GM23338 (cell line): ENCODE measurements around the gene MADCAM1. TPM values are rescaled to one million over a fixed set of nuclear protein-coding genes. Genes with fewer than 3 reads are reported as not detected.

Experiments used
- ATAC-seq: fragments of 200-7000 bp; cut with Tn5 transposase; 3 replicates; pipeline ENCODE4 v1.9.1; 2020
- DNase-seq: peaks from one replicate; pipeline ENCODE4 v3.0.0-alpha.2; 2015; ENCODE audit warnings: low spot score
- H2AFZ ChIP-seq: fragments of 200-600 bp; sonication (generic); 2 replicates; pipeline ENCODE4 v1.8.0; 2016; ENCODE audit warnings: antibody characterized with exemption, mild to moderate bottlenecking, moderate library complexity
- H3F3A ChIP-seq: fragments of 200-600 bp; sonication (generic); replicated peaks from 2 replicates; pipeline ENCODE4 v1.8.0; 2017; ENCODE audit warnings: antibody characterized with exemption, mixed run types, low read depth
- H3K27ac ChIP-seq: fragments of 200-600 bp; sonication (generic); 2 replicates; pipeline ENCODE4 v1.6.1; 2016; ENCODE audit warnings: low read depth
- H3K27me3 ChIP-seq: fragments of 200-600 bp; sonication (generic); 2 replicates; pipeline ENCODE4 v1.8.0; 2016; ENCODE audit warnings: mild to moderate bottlenecking, mixed run types, moderate library complexity; ENCODE audit not compliant: insufficient read depth
- H3K36me3 ChIP-seq: fragments of 200-600 bp; sonication (generic); 2 replicates; pipeline ENCODE4 v1.8.0; 2016; ENCODE audit warnings: mild to moderate bottlenecking; ENCODE audit not compliant: insufficient read depth
- H3K4me1 ChIP-seq: fragments of 200-600 bp; sonication (generic); 2 replicates; pipeline ENCODE4 v1.8.0; 2016; ENCODE audit warnings: mild to moderate bottlenecking, moderate library complexity; ENCODE audit not compliant: insufficient read depth
- H3K4me2 ChIP-seq: fragments of 200-600 bp; sonication (generic); 2 replicates; pipeline ENCODE4 v1.7.1; 2017; ENCODE audit warnings: mixed run types
- H3K4me3 ChIP-seq: fragments of 200-600 bp; sonication (generic); 2 replicates; pipeline ENCODE4 v1.6.1; 2016; ENCODE audit warnings: mixed run types
- H3K79me2 ChIP-seq: fragments of 200-600 bp; sonication (generic); replicated peaks from 2 replicates; pipeline ENCODE4 v1.8.0; 2017; ENCODE audit warnings: mild to moderate bottlenecking; ENCODE audit not compliant: insufficient read depth
- H3K9me2 ChIP-seq: fragments of 200-600 bp; sonication (generic); 2 replicates; pipeline ENCODE4 v1.8.0; 2017; ENCODE audit not compliant: insufficient read depth
- H4K20me1 ChIP-seq: fragments of 200-600 bp; sonication (generic); replicated peaks from 2 replicates; pipeline ENCODE4 v1.8.0; 2017; ENCODE audit warnings: mild to moderate bottlenecking; ENCODE audit not compliant: insufficient read depth
- H3K27ac Mint-ChIP-seq: 2 replicates; pipeline ENCODE4 v1.8.0; 2020; ENCODE audit warnings: inconsistent platforms, mild to moderate bottlenecking, moderate library complexity, mixed read lengths
- H3K27me3 Mint-ChIP-seq: 3 replicates; pipeline ENCODE4 v1.8.0; 2022; ENCODE audit warnings: low read depth, mild to moderate bottlenecking, moderate library complexity, mixed read lengths, inconsistent platforms; ENCODE audit not compliant: insufficient read depth, poor library complexity
- H3K36me3 Mint-ChIP-seq: 3 replicates; pipeline ENCODE4 v1.8.0; 2021; ENCODE audit warnings: low read depth, mild to moderate bottlenecking, inconsistent platforms, moderate library complexity, mixed read lengths
- H3K4me1 Mint-ChIP-seq: 3 replicates; pipeline ENCODE4 v1.8.0; 2020; ENCODE audit warnings: mild to moderate bottlenecking, inconsistent platforms, mixed read lengths
- H3K4me3 Mint-ChIP-seq: 3 replicates; pipeline ENCODE4 v1.8.0; 2021; ENCODE audit warnings: moderate library complexity, mild to moderate bottlenecking, inconsistent platforms, mixed read lengths
- H3K9me3 Mint-ChIP-seq: 3 replicates; pipeline ENCODE4 v1.8.0; 2020; ENCODE audit warnings: moderate library complexity, mild to moderate bottlenecking, inconsistent platforms, mixed read lengths
- CTCF ChIP-seq, 2 experiments: fragments of 200-600 bp in 1 of 2; sonication (generic) in 1 of 2; conservative IDR thresholded peaks; 2 replicates each; pipeline versions ENCODE4 v1.5.1 to v1.6.1; 2016 to 2017; ENCODE audit warnings: antibody characterized with exemption in 2 of 2, low read depth in 2 of 2, mild to moderate bottlenecking in 2 of 2, moderate library complexity in 1 of 2
- ETS1 ChIP-seq: IDR thresholded peaks from 2 replicates; pipeline ENCODE4 v1.6.1; 2016; ENCODE audit warnings: antibody characterized with exemption
- EZH2 ChIP-seq: fragments of 200-600 bp; sonication (generic); IDR thresholded peaks from one replicate; pipeline ENCODE4 v1.8.0; 2017; ENCODE audit warnings: antibody characterized with exemption, mild to moderate bottlenecking, low read depth; ENCODE audit not compliant: unreplicated experiment
- EZH2phosphoT487 ChIP-seq: fragments of 200-600 bp; sonication (generic); IDR thresholded peaks from one replicate; pipeline ENCODE4 v1.8.1; 2018; ENCODE audit warnings: antibody characterized with exemption; ENCODE audit not compliant: unreplicated experiment
- NANOG ChIP-seq: IDR thresholded peaks from 2 replicates; pipeline ENCODE4 v1.6.1; 2016; ENCODE audit warnings: antibody characterized with exemption, borderline replicate concordance
- POLR2AphosphoS5 ChIP-seq: IDR thresholded peaks from 2 replicates; pipeline ENCODE4 v1.6.1; 2016; ENCODE audit warnings: antibody characterized with exemption, low read depth
- REST ChIP-seq: IDR thresholded peaks from one replicate; pipeline ENCODE4 v1.6.1; 2018; ENCODE audit warnings: antibody characterized with exemption; ENCODE audit not compliant: unreplicated experiment
- ZNF114 ChIP-seq: fragments of 250-450 bp; sonication (Bioruptor Pico); IDR thresholded peaks from 2 replicates; pipeline ENCODE4 v1.5.0; 2020; ENCODE audit warnings: mild to moderate bottlenecking, moderate library complexity
- polyA plus RNA-seq: library from polyadenylated mRNA; unstranded; fragments of >200 nt; fragmentation: Nextera tagmentation; extraction: Ambion mirVana; gene quantifications from 2 replicates; pipeline ENCODE4 v1.2.1, GENCODE V29; 2016
- total RNA-seq: library from RNA; depleted of rRNA; stranded (reverse); fragments of >200 nt; shearing (Covaris generic); gene quantifications from 2 replicates; pipeline ENCODE4 v1.2.3, GENCODE V29; 2014

The MADCAM1 gene
- total and polyA plus RNA-seq, 2 experiments from 2014 or later, result 2.1 to 2.5 TPM

- no peak overlapping the region for H3K4me2 ChIP-seq
- TF ChIP-seq CTCF (conservative IDR thresholded peaks at IDR 0.05; ENCODE audit: low read depth in 2 of 2) (no peak), REST (no peak), ETS1 (no peak), NANOG (no peak), EZH2phosphoT487 (no peak), EZH2 (no peak)
- H3K79me2 ChIP-seq, result no peaks in the 10 kb centered on the region
- no peaks in the 10 kb centered on the region for H3F3A ChIP-seq
- H3K27me3 Mint-ChIP-seq, result peaks cover 17% of the 10 kb centered on the region
- no peaks in the 10 kb centered on the region for H3K36me3 Mint-ChIP-seq
- H3K27ac Mint-ChIP-seq, result no peak overlapping the region
- H3K36me3 ChIP-seq, result no peaks in the 10 kb centered on the region
- H3K9me3 Mint-ChIP-seq, result peaks cover under 1% of the 10 kb centered on the region; the same call in 1 of the 3 replicates
- peak; percentile 51 for DNase-seq
- H3K4me1 ChIP-seq, result no peaks in the 10 kb centered on the region
- no peak overlapping the region for H3K4me3 ChIP-seq
- H2AFZ ChIP-seq, result no peak overlapping the region
- H3K4me1 Mint-ChIP-seq, result peaks cover 5% of the 10 kb centered on the region; the same call in 1 of the 3 replicates
- H4K20me1 ChIP-seq, result no peaks in the 10 kb centered on the region
- H3K27me3 ChIP-seq, result no peaks in the 10 kb centered on the region
- no peak for ATAC-seq
- H3K27ac ChIP-seq, result no peak overlapping the region
- H3K4me3 Mint-ChIP-seq, result no peak overlapping the region
- no peaks in the 10 kb centered on the region for H3K9me2 ChIP-seq
Measured at GRCh38 chr19:474126-475078, 21.9 kb upstream of the MADCAM1 start.

GRCh38 chr19:475360-475759 is 20.9 kb upstream of the MADCAM1 start:
- Histone ChIP-seq H4K20me1 (no peaks in the 10 kb centered on the region), H3K27ac (no peak overlapping the region), H3K4me3 (no peak overlapping the region), H3K9me2 (no peaks in the 10 kb centered on the region), H3F3A (peaks cover 6% of the 10 kb centered on the region), H3K27me3 (no peaks in the 10 kb centered on the region), H3K4me1 (no peaks in the 10 kb centered on the region), H2AFZ (no peak overlapping the region), H3K36me3 (no peaks in the 10 kb centered on the region), H3K79me2 (no peaks in the 10 kb centered on the region), H3K4me2 (no peak overlapping the region)
- Mint-ChIP-seq H3K27ac (no peak overlapping the region), H3K4me1 (peaks cover 9% of the 10 kb centered on the region; the same call in 2 of the 3 replicates), H3K27me3 (peaks cover 22% of the 10 kb centered on the region), H3K9me3 (peaks cover 10% of the 10 kb centered on the region), H3K36me3 (peaks cover 7% of the 10 kb centered on the region), H3K4me3 (no peak overlapping the region)
- DNase-seq (no peak), ATAC-seq (no peak)
- no peak for TF ChIP-seq ZNF114 (CRISPR knock-in tag)
- no peak for TF ChIP-seq POLR2AphosphoS5
